ENCODE measurements around the gene TOGARAM1. TPM values are rescaled to one million over a fixed set of nuclear protein-coding genes. Genes with fewer than 3 reads are reported as not detected.

TOGARAM1 gene
- total RNA-seq, 1 donor from 2014 or later, result 20.0 TPM

GRCh38 chr14:44961151-44961553 is 838 bp upstream of the TOGARAM1 start:
- intact Hi-C loops (cut with DNase I), result loop anchor here (10.0 kb wide), 1 partner anchor 174 kb away; the partner anchor contains the start of genes FANCM and FKBP3
- ATAC-seq (ENCODE audit: poor library complexity), result peak; percentile 53
- peak; percentile 62 for DNase-seq

- ATAC-seq (ENCODE audit: poor library complexity) (peak; percentile 54), DNase-seq (peak; percentile 68)
- intact Hi-C loops (cut with DNase I), result loop anchor here (10.0 kb wide), 1 partner anchor 172 kb away; the partner anchor contains the start of genes FANCM and FKBP3
Measured at GRCh38 chr14:44962334-44963043, 499 bp downstream of the TOGARAM1 start.

GRCh38 chr14:44963044-44963528 is 1.1 kb downstream of the TOGARAM1 start:
- DNase-seq, result no peak
- no peak for ATAC-seq (ENCODE audit: poor library complexity)
- intact Hi-C loops (cut with DNase I), result loop anchor here (10.0 kb wide), 1 partner anchor 172 kb away; the partner anchor contains the start of genes FANCM and FKBP3

GRCh38 chr14:44963775-44964380 is 1.9 kb downstream of the TOGARAM1 start:
- intact Hi-C loops (cut with DNase I), result loop anchor here (10.0 kb wide), 1 partner anchor 171 kb away; the partner anchor contains the start of genes FANCM and FKBP3
- no peak for DNase-seq
- ATAC-seq (ENCODE audit: poor library complexity), result peak; percentile 23

GRCh38 chr14:44966601-44967336 is 4.8 kb downstream of the TOGARAM1 start:
- DNase-seq (no peak), ATAC-seq (ENCODE audit: poor library complexity) (no peak)
- intact Hi-C loops (cut with DNase I), result loop anchor here (10.0 kb wide), 1 partner anchor 168 kb away; the partner anchor contains the start of genes FANCM and FKBP3

- DNase-seq (no peak), ATAC-seq (ENCODE audit: poor library complexity) (no peak)
- intact Hi-C loops (cut with DNase I), result loop anchor here (10.0 kb wide), 1 partner anchor 166 kb away; the partner anchor contains the start of genes FANCM and FKBP3
Measured at GRCh38 chr14:44968714-44969113, 6.7 kb downstream of the TOGARAM1 start.

GRCh38 chr14:44970907-44971306 is 8.9 kb downstream of the TOGARAM1 start:
- DNase-seq (no peak), ATAC-seq (ENCODE audit: poor library complexity) (no peak)
- intact Hi-C loops (cut with DNase I), result no loop called here

GRCh38 chr14:44971459-44971858 is 9.5 kb downstream of the TOGARAM1 start:
- intact Hi-C loops (cut with DNase I), result no loop called here
- DNase-seq, result no peak

GRCh38 chr14:44979273-44979672 is 17.3 kb downstream of the TOGARAM1 start:
- intact Hi-C loops (cut with DNase I), result no loop called here
- ATAC-seq (ENCODE audit: poor library complexity), result no peak
- DNase-seq, result no peak

More at GRCh38 chr14:44971459-44971858, 9.5 kb downstream of the TOGARAM1 start:
- ATAC-seq (ENCODE audit: poor library complexity), result no peak

- DNase-seq (peak; percentile 75), ATAC-seq (ENCODE audit: poor library complexity) (peak; percentile 85)
- intact Hi-C loops (cut with DNase I), result no loop called here
Measured at GRCh38 chr14:44979740-44980356, 17.9 kb downstream of the TOGARAM1 start.

GRCh38 chr14:44981198-44981597 is 19.2 kb downstream of the TOGARAM1 start:
- ATAC-seq (ENCODE audit: poor library complexity) (no peak), DNase-seq (no peak)
- intact Hi-C loops (cut with DNase I), result no loop called here

GRCh38 chr14:44982594-44982993 is 20.6 kb downstream of the TOGARAM1 start:
- intact Hi-C loops (cut with DNase I), result no loop called here
- DNase-seq, result no peak
- no peak for ATAC-seq (ENCODE audit: poor library complexity)

- DNase-seq (no peak), ATAC-seq (ENCODE audit: poor library complexity) (peak; percentile 71)
- intact Hi-C loops (cut with DNase I), result no loop called here
Measured at GRCh38 chr14:44988694-44989093, 26.7 kb downstream of the TOGARAM1 start.

GRCh38 chr14:44989497-44990440 is 27.8 kb downstream of the TOGARAM1 start:
- intact Hi-C loops (cut with DNase I), result no loop called here
- ATAC-seq (ENCODE audit: poor library complexity) (peak; percentile 55), DNase-seq (no peak)

GRCh38 chr14:44990533-44990932 is 28.5 kb downstream of the TOGARAM1 start:
- ATAC-seq (ENCODE audit: poor library complexity) (no peak), DNase-seq (no peak)
- intact Hi-C loops (cut with DNase I), result no loop called here

GRCh38 chr14:44995196-44995595 is 33.2 kb downstream of the TOGARAM1 start:
- intact Hi-C loops (cut with DNase I), result no loop called here
- ATAC-seq (ENCODE audit: poor library complexity) (peak; percentile 46), DNase-seq (no peak)

GRCh38 chr14:44995770-44996294 is 33.8 kb downstream of the TOGARAM1 start:
- ATAC-seq (ENCODE audit: poor library complexity), result no peak
- intact Hi-C loops (cut with DNase I), result no loop called here
- DNase-seq, result no peak

All from Right ventricle myocardium superior (tissue), 1 donor.